Measurements from ENCODE around the gene BIRC6. TPM values are rescaled to one million over a fixed set of nuclear protein-coding genes. Genes with fewer than 3 reads are reported as not detected.
"Not testable (repeated sequence)": the region's sequence is repeated elsewhere in the genome, so short reads cannot be mapped to it uniquely, and the experiment has no call there.

Gene BIRC6, protein sequence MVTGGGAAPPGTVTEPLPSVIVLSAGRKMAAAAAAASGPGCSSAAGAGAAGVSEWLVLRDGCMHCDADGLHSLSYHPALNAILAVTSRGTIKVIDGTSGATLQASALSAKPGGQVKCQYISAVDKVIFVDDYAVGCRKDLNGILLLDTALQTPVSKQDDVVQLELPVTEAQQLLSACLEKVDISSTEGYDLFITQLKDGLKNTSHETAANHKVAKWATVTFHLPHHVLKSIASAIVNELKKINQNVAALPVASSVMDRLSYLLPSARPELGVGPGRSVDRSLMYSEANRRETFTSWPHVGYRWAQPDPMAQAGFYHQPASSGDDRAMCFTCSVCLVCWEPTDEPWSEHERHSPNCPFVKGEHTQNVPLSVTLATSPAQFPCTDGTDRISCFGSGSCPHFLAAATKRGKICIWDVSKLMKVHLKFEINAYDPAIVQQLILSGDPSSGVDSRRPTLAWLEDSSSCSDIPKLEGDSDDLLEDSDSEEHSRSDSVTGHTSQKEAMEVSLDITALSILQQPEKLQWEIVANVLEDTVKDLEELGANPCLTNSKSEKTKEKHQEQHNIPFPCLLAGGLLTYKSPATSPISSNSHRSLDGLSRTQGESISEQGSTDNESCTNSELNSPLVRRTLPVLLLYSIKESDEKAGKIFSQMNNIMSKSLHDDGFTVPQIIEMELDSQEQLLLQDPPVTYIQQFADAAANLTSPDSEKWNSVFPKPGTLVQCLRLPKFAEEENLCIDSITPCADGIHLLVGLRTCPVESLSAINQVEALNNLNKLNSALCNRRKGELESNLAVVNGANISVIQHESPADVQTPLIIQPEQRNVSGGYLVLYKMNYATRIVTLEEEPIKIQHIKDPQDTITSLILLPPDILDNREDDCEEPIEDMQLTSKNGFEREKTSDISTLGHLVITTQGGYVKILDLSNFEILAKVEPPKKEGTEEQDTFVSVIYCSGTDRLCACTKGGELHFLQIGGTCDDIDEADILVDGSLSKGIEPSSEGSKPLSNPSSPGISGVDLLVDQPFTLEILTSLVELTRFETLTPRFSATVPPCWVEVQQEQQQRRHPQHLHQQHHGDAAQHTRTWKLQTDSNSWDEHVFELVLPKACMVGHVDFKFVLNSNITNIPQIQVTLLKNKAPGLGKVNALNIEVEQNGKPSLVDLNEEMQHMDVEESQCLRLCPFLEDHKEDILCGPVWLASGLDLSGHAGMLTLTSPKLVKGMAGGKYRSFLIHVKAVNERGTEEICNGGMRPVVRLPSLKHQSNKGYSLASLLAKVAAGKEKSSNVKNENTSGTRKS (N-terminal part only)
- total RNA-seq (2014; rRNA removed; shearing (Covaris generic)) = 57.7 and 58.7 TPM in 2 replicates

DNA sequence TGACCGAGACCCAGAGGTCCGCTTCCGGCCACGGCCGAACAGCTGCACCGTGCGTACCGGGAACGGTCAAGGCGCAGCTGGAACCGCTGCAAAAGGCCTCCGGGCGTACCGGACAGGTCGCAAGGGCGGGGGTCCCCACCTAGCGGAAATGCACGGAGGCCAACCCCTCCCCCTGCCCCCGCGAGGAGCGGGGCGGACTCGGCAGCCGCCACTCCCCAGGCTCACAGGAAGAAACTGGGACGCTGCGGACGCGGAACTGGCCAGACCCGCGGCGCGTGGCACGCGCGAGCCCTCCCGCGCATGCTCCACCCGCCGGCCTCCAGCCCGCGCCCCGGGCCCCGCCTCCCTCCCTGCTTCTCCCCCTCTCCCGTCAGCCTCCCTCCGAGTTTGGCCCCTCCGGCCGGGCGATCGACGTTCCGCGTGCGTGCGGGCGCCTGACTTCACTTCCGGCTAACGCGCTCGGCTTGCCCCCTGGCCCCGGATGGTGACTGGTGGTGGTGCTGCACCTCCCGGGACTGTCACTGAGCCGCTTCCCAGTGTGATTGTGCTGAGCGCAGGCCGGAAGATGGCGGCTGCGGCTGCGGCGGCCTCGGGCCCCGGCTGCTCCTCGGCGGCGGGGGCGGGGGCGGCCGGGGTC is at the start of gene BIRC6:
BIRC6 (plus strand) TSS at position 343 of the 637 bp plus-strand sequence; CDS start at position 482, 139 bp downstream.
- DNase-seq (ENCODE audit: low spot score) = peak; percentile 92

DNA sequence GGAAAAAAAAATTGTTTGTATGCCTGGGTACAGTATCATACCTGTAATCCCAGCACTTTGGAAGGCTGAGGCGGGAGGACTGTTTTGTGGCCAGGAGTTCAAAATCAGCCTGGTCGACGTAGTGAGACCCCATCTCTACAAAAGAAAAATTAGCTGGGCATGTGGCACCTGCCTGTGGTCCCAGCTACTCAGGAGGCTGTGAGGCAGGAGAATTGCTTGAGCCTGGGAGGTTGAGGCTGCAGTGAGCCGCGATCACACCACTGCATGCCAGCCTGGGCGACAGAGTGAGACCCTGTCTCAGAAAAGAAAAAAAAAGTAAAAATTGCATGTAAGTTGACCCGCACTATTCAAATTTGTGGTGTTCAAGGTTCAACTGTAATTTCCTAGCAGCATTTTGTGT is 46.2 kb upstream of the BIRC6 start:
- DNase-seq (ENCODE audit: low spot score) = no peak

DNA sequence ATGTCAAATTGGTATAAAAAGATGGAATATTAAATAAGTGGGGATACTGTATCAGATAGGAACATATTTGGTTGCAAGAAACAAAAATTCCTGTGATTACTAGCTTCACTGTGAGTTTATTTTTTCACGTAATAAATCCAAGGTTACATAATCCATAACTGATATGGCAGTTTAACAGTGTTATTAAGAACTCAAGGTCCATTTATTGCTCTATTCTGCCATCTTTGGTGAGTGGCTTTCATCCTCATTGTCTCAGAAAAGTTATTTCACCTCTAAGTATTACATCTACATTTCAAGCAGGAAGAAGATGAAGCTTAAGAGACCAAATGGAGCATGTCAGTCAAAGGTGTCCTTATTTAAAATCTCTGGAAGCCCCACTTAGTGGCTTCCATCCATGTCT is 41.9 kb upstream of the BIRC6 start:
- DNase-seq (ENCODE audit: low spot score) = no peak

DNA sequence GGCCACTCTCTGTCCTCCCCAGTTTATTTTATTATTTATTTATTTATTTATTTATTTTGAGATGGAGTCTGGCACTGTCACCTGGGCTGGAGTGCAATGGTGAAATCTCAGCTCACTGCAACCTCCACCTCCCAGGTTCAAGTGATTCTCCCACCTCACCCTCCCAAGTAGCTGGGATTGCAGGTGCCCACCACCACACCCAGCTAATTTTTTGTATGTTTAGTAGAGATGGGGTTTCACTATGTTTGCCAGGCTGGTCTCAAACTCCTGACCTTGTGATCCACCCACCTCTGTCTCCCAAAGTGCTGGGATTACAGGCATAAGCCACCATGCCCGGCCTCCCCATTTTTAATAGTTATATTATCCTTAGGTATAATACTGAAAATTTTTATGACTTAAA is 28.1 kb upstream of the BIRC6 start:
- not testable (repeated sequence) for DNase-seq (ENCODE audit: low spot score)

DNA sequence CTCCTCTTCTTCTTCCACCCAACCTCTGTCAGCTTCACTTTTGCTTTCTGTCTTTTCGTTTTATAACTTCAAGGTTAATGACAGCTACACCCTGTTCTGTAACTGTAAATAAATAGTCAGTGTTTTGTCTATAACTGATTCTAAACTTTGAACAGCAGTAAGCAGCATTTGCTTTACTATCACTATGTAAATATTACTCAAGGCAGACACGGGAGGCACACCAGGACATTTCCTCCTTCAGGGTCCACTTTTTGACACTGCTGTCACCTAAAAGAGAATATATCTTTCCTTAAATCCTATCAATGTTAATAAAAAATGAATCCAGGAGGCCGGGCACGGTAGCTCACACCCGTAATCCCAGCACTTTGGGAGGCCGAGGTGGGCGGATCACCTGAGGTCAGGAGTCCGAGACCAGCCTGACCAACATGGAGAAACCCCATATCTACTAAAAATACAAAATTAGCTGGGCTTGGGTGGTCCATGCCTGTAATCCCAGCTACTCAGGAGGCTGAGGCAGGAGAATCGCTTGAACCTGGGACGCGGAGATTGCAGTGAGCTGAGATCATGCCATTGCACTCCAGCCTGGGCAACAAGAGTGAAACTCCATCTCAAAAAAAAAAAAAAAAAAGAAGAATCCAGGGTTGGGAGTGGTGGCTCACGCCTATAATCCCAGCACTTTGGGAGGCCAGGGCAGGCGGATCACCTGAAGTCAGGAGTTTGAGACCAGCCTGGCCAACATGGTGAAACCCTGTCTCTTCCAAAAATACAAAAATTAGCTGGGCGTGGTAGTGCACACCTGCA is 27.4 kb upstream of the BIRC6 start:
- not testable (repeated sequence) for DNase-seq (ENCODE audit: low spot score)

DNA sequence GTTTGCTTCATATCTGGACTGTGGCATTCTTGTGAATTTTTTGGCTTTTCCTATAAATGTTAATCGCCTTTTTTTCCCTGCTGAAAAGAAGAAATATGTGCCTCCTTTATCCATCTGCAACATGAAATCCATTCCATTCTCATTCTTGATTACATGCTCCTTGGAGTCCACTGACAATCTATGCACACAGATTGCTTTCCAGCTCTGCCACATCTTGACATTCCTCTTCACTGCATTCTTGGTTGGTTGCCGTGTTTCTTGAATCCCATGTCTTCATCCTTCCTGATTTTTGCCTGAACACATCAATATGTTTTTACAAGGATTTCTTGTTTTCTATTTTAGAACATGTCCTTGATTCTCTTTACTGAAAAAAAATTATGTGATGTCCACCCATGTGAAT is 26.7 kb upstream of the BIRC6 start:
- no peak for DNase-seq (ENCODE audit: low spot score)

DNA sequence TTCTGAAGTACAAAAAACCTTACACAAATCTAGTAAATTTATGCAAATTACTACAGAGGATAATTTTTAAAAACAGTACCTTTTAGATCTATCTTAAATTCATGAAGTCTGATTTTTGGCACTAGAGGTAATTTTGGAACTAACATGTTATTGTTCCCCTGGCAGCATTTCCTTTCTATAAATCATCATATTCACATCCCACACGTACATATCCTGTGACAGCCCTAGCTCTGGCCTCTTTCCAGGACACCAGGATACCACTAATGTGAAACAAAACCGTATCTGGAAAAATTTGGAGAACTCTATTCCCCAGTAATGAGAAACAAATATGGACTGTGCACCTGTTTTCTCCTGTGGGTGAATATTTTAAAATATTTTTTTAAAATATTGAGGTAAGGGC is 14.0 kb upstream of the BIRC6 start:
- peak; percentile 22 for DNase-seq (ENCODE audit: low spot score)

DNA sequence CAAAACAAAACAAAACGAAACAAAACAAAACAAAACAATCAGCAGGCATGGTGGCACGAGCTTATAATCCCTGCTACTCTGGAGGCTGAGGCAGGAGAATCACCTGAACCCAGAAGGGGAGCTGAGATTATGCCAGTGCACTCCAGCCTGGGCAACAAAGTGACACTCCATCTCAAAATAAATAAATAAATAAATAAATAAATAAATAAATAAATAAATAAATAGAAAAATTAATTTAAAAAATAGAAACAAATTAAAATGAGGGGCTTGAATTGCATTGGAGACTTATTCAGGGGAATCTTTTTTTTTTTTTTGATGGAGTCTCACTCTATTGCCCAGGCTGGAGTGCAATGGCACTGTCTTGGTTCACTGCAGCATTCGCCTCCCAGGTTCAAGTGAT is 6.0 kb upstream of the BIRC6 start:
- not testable (repeated sequence) for DNase-seq (ENCODE audit: low spot score)

DNA sequence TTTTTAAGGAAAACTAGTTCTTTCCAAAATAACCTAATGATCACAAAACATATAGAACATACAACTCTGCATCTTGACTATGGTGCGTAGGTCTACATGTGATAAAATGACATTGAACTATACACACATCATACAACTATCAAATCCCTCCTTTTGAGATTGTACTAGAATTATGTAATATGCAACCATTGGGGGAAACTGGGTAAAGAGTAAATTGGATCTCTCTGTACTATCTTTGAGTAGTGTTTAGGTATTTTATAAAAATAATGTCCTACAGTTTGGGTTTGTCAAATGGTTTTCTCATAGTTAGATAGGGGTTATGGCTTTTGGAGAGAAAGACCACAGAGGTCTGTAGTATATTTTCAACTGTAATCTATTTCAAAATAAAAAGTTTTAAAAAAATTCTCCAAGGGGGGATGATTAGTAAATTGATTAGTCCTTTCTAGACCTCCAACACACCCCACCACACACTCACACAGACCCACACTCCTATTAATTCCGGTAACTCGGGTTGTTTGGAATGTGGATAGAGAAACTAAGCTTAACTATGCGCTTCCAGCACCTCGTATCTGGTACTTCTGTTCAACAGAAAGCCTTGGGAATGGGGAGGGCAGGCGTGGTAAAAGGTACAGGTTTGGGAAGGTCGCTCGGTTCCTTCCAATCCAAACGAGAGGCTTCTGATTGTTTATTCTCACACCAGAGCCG is 695 bp upstream of the BIRC6 start:
- DNase-seq (ENCODE audit: low spot score) = peak; percentile 49

DNA sequence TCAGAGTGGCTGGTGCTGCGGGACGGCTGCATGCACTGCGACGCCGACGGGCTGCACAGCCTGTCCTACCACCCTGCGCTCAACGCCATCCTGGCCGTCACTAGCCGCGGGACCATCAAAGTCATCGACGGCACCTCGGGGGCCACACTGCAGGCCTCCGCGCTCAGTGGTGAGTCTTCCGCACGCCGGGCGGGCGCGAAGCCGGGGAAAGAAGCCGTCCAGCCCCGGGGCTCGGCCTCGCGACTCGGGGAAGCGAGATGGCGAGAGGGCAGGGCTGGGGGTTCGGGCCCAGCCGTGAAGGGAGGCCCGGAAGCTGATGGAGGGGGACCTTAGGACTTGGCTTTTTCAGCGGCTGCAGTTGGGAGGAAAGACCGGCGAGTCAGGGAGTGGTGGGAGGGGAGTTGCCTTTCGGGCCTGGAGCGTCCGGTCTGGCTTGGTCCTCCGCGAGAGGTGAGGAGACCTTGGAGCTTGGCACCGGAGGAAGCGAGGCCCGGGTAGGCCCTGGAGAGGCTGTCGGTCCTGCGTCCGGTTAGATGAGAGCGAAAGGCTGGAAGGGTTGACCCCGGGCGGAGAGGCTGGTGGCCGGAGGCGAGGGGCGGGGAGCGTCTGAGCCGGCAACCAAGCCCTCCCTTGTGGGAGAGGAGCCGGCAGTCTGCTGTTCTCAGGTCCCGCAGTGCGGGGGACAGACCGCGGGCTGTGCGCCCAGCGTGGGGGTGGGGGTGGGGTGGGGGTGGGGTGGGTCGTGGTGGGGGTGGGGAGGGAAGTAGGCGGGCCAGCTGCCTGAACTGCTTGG is 691 bp downstream of the BIRC6 start:
- peak; percentile 19 for DNase-seq (ENCODE audit: low spot score)

DNA sequence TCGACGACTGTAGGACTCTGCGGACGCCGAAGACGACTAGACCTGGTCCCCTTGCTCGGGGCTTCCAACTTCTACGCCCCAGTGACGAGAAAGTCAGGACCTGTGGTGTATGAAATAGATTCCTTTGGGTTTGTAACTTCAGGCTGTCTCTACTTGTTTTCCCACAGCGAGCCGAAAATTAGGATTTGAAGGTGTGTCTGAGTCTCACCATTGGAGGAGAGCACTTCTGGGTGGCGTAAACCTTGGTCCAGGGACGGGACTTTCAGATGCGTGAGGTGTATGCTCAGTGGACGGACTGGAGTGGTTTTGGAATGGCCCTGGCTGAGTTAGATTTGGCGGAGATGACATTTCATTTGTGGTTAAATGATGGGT is 1.3 kb downstream of the BIRC6 start:
- DNase-seq (ENCODE audit: low spot score) = peak; percentile 23

DNA sequence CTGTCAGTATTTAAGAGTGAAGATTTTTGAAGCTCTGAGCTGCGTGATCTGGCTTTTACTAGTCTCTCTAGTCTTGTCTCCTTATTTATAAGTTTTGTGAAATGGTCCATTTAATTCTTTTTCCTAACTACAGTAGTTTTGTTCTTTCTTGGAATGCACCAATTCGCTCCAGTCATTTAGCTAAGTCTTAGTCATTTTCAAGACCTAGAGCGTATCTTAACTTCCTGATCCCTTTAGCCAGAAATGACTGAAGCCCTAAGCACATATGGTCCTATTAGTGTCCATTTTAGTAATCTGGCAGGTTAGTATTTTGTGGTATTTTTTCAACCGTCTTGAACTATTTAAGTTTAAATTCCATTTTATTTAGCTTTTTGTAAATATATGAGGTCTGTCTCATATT is 3.6 kb downstream of the BIRC6 start:
- DNase-seq (ENCODE audit: low spot score) = no peak

DNA sequence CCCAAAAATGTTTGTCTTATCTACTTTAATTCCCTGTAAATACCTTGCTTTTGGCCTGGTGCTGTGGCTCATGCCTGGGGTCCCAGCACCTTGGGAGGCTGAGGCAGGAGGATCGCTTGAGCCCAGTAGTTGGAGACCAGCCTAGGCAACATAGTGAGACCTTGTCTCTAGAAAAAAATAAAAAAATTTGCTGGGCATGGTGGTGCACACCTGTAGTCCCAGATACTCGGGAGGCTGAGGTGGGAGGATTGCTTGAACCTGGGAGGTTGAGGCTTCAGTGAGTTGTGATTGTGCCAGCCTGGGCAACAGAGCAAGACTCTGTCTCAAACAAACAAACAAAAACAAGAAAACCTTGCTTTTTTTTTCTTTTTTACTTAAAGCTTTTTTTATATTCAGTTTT is 6.2 kb downstream of the BIRC6 start:
- DNase-seq (ENCODE audit: low spot score) = not testable (repeated sequence)

DNA sequence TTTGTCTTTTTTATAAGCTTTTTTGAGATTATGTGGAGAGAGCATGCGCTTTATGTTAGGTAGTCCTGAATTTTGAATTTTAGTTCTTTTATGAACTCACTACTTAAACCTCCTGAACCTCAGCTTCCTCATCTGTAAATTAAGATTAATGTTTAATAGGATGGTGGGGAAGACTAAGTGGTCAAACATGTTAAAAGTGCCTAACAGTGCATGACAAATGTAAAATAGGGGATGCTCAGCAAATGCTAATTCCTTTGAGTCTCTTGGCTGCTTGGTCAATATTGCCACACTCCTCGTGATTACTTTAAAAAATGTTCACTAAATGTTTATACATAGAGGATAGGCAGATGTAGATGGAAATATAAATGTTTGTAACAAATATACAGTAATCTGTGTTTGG is 6.8 kb downstream of the BIRC6 start:
- DNase-seq (ENCODE audit: low spot score) = no peak

DNA sequence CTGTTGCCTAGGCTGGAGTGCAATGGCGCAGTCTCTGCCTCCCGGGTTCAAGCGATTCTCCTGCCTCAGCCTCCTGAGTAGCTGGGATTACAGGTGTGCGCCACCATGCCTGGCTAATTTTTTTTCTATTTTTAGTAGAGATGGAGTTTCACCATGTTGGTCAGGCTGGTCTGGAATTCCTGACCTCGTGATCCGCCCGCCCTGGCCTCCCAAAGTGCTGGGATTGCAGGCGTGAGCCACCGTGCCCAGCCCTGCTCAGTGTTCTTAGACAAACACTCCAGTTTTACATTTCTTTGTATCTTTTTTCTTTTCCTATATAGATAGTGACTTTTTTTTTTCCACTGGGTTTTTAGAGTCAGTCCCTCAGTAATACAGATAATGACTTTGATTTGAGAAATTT is 7.5 kb downstream of the BIRC6 start:
- not testable (repeated sequence) for DNase-seq (ENCODE audit: low spot score)

DNA sequence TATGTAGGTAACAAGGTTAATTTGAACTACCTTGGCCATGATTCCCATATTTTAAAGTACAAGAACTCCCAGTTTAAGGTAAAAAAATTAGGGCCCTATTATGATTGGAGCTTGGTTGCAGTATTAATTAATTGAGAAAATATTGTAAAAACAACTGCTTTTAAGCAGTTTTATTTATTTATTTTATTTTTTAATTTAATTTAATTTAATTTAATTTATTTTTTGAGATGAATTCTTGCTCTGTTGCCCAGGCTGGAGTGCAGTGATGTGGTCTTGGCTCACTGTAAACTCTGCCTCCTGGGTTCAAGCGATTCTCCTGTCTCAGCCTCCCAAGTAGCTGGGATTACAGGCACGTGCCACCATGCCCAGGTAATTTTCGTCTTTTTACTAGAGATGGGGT is 8.9 kb downstream of the BIRC6 start:
- DNase-seq (ENCODE audit: low spot score) = not testable (repeated sequence)

DNA sequence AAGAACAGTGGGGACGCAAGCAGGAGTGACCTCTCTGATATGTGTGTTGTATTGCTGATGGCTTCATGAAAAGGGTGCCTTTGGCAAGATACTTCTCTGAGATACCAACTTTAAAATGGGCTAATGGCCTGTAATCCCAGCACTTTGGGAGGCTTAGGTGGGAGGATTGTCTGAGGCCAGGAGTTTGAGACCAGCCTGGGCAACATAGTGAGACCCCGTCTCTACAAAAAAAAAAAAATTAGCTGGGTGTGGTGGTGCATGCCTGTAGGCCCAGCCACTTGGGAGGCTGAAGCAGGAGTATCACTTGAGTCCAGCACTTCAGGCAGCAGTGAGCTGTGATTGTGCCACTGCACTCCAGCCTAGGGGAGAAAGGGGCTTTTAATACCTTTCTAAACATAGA is 9.8 kb downstream of the BIRC6 start:
- DNase-seq (ENCODE audit: low spot score) = no peak

DNA sequence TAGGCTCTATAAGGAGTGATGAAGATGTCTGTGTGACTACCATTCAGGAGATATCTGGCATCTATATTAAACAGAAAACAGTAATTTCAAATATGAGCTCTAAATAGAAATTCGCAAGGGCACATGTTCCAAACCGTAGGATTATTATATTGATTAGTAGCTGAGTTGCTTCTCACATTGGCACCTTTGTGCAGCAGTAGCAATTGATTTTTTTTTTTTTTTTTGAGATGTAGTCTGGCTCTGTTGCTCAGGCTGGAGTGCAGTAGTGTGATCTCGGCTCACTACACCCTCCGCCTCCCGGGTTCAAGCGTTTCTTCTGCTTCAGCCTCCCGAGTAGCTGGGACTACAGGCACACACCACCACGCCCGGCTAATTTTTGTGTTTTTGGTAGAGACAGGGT is 12.4 kb downstream of the BIRC6 start:
- no peak for DNase-seq (ENCODE audit: low spot score)

DNA sequence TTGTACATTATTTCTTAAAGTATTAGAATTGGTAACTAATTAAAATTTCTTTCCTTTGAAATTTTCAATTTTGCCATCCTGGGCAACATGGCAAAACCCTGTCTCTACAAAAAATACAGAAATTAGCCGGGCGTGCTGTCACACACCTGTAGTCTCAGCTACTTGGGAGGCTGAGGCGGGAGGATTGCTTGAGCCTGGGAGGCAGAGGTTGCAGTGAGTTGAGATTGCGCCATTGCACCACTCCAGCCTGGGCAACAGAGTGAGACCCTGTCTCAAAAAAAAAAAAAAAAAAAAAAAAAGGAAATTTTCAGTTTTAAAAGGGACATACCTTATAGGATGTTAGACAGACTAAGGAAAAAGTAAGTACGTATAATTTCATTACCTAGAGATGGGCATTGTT is 14.1 kb downstream of the BIRC6 start:
- DNase-seq (ENCODE audit: low spot score) = not testable (repeated sequence)

Data from A172 (cell line).